GM18526 (cell line): ENCODE results near the gene TRAK1.

ENCODE experiments used
- POLR2A ChIP-seq: IDR thresholded peaks from 3 replicates; pipeline ENCODE4 v1.6.1; 2011; ENCODE audit not compliant: insufficient read length; ENCODE audit errors: extremely low read depth

The TRAK1 gene

DNA sequence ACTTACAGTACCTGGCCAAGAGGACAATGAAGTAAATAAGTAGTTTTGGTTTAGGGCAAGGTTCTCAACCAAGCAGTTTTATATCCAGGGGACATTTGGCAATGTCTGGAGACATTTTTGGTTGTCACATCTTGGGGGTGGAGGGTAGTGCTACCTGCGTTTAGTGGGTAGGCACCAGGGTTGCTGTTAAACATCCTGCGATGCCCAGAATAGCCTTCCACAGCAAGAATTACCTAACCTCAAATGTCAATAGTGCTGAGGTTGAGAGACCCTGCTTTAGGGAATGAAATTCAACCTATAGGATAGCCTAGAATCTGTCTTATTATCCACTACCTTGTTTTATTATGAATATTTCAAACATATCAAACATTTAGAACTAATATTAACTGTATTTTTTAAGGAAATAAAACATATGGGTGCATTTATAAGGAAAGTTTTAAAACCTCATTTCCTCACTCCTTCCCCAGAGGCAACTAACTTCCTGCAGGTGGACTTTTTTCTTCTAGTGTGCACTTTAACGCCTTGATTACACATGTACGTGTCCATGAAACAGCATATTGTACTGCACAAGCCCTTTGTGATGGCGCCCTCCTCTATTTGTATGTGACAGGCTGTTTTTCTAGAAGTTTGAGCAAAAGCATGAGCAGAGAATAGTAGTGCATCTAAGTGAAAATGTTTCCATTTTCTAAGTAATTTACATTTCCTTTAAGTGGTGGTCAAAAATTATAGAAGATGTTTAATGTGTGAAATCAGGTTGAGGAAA is 57.1 kb downstream of the TRAK1 start:
- no peak for TF ChIP-seq POLR2A

- TF ChIP-seq POLR2A: no peak
Observed at GRCh38 chr3:42148982-42149432, 57.9 kb downstream of the TRAK1 start.

GRCh38 chr3:42149532-42149931 is 58.4 kb downstream of the TRAK1 start:
- TF ChIP-seq POLR2A: no peak

GRCh38 chr3:42149975-42150374 is 58.8 kb downstream of the TRAK1 start:
- no peak for TF ChIP-seq POLR2A

- TF ChIP-seq POLR2A: no peak
Observed at GRCh38 chr3:42151596-42152168, 60.5 kb downstream of the TRAK1 start.

DNA sequence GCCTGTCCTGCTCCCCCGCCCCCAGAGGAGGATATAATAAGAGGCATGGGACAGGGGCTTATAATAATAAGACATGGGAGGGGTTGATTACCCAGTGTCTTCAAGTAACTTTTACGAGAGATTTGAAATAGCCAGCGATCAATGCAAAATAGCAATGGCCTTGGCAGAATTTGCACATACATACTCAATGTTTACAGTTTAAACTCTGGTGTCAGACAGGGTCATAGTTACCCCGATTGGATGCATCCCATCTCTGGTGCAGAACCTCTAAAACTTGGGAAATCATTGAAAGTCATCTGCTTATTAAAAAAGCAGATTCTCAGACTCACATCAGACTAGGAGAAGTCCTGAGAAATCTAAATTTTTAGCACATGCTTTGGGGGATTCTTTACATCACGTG is 61.0 kb downstream of the TRAK1 start:
- TF ChIP-seq POLR2A: no peak

DNA sequence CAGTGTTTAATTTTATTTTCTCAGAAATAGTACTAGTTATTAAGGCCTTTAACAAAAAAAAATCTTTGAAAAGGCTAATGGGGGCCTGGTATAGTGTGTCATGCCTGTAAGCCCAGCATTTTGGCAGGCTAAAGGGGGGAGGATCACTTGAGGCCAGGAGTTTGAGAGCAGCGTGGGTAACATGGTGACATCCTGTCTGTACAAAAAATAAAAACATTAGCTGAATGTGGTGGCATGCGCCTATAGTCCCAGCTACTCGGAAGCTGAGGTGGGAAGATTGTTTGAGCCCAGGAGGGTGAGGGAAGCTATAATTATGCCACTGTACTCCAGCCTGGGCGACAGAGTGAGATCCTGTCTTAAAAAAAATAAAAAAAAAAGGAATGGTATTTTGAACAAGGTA is 61.9 kb downstream of the TRAK1 start:
- no peak for TF ChIP-seq POLR2A

- no peak for TF ChIP-seq POLR2A
Observed at GRCh38 chr3:42157540-42158538, 66.7 kb downstream of the TRAK1 start.

- TF ChIP-seq POLR2A: no peak
Observed at GRCh38 chr3:42159147-42159546, 68.0 kb downstream of the TRAK1 start.

- TF ChIP-seq POLR2A: no peak
Observed at GRCh38 chr3:42159706-42160472, 68.7 kb downstream of the TRAK1 start.

GRCh38 chr3:42161050-42161935 is 70.1 kb downstream of the TRAK1 start:
- TF ChIP-seq POLR2A: no peak

- TF ChIP-seq POLR2A: no peak
Observed at GRCh38 chr3:42162462-42162861, 71.3 kb downstream of the TRAK1 start.

GRCh38 chr3:42163622-42164244 is 72.6 kb downstream of the TRAK1 start:
- TF ChIP-seq POLR2A: no peak
